Colonic mucosa (tissue), 4 donors: Measurements from ENCODE around the gene LIG1. TPM values are rescaled to one million over a fixed set of nuclear protein-coding genes. Genes with fewer than 3 reads are reported as not detected.
"Not testable (repeated sequence)": the region's sequence is repeated elsewhere in the genome, so short reads cannot be mapped to it uniquely, and the experiment has no call there.

Experiments
- DNase-seq: peaks from one replicate; pipeline ENCODE4 v3.0.0-alpha.2; 2020
- H3K27ac ChIP-seq: fragments of 200-600 bp; one replicate; pipeline ENCODE4 v1.8.0; 2021
- H3K27me3 ChIP-seq: fragments of 200-600 bp; one replicate; pipeline ENCODE4 v1.8.0; 2021
- H3K36me3 ChIP-seq: fragments of 200-600 bp; one replicate; pipeline ENCODE4 v1.8.0; 2021
- H3K4me1 ChIP-seq: fragments of 200-600 bp; one replicate; pipeline ENCODE4 v1.8.0; 2021; ENCODE audit warnings: mild to moderate bottlenecking
- H3K4me3 ChIP-seq: fragments of 200-600 bp; one replicate; pipeline ENCODE4 v1.8.0; 2021
- H3K9ac ChIP-seq, 2 donors: one replicate each; pipeline ENCODE4 v1.7.0; 2013; ENCODE audit warnings: control low read depth in 2 of 2, low read depth in 2 of 2, low read length in 2 of 2
- H3K9me3 ChIP-seq: fragments of 200-600 bp; one replicate; pipeline ENCODE4 v1.8.0; 2021
- intact Hi-C: fragments of 100-400 bp; cut with DNase I; formaldehyde crosslinking; loops from one replicate; pipeline ENCODE4 v1.14.1; 2022
- total RNA-seq, 2 donors: library from RNA; stranded (reverse); fragmentation: NEBNext Ultra II Directional in 1 of 2; extraction: Animal tissue kit (Norgen Biotek cat#: 25700) in 1 of 2; gene quantifications; one replicate each; pipeline ENCODE4 v1.2.1, GENCODE V29; 2021
- TF ChIP-seq, protein P1 (sequence below): fragments of 200-600 bp; IDR thresholded peaks from one replicate; pipeline ENCODE4 v1.8.0; 2022; ENCODE audit warnings: antibody characterized with exemption, mild to moderate bottlenecking
- donor health status: healthy.
- donor health status: DM: no; HTN: no; CAD: no.
- donor health status: DM: no; HTN: no; CAD: no.

LIG1 gene
- total RNA-seq, 2 donors from 2014 or later, result 26.4 to 75.6 TPM

GRCh38 chr19:48094129-48094854 lies 75.9 kb downstream of the LIG1 start:
- no peak overlapping the region for H3K27ac ChIP-seq
- H3K4me1 ChIP-seq, result no peaks in the 10 kb centered on the region
- H3K9me3 ChIP-seq, result no peaks in the 10 kb centered on the region
- no peaks in the 10 kb centered on the region for H3K36me3 ChIP-seq
- H3K27me3 ChIP-seq, result no peaks in the 10 kb centered on the region
- TF ChIP-seq, protein P1, sequence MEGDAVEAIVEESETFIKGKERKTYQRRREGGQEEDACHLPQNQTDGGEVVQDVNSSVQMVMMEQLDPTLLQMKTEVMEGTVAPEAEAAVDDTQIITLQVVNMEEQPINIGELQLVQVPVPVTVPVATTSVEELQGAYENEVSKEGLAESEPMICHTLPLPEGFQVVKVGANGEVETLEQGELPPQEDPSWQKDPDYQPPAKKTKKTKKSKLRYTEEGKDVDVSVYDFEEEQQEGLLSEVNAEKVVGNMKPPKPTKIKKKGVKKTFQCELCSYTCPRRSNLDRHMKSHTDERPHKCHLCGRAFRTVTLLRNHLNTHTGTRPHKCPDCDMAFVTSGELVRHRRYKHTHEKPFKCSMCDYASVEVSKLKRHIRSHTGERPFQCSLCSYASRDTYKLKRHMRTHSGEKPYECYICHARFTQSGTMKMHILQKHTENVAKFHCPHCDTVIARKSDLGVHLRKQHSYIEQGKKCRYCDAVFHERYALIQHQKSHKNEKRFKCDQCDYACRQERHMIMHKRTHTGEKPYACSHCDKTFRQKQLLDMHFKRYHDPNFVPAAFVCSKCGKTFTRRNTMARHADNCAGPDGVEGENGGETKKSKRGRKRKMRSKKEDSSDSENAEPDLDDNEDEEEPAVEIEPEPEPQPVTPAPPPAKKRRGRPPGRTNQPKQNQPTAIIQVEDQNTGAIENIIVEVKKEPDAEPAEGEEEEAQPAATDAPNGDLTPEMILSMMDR, result no peak
- no peak overlapping the region for H3K4me3 ChIP-seq
- no peak overlapping the region for H3K9ac ChIP-seq
- no peak for DNase-seq
- intact Hi-C loops, result no loop called here

- H3K9me3 ChIP-seq, H3K27me3 ChIP-seq, H3K36me3 ChIP-seq, H3K4me3 ChIP-seq, H3K9ac ChIP-seq, H3K4me1 ChIP-seq, H3K27ac ChIP-seq, intact Hi-C loops, DNase-seq: not testable (repeated sequence)
These were observed 78.9 kb downstream of the LIG1 start for GRCh38 chr19:48091111-48091718.

- intact Hi-C loops, result no loop called here
- DNase-seq, result peak; percentile 26
- TF ChIP-seq, protein P1, result no peak
These were observed 79.8 kb downstream of the LIG1 start for GRCh38 chr19:48090281-48090802.

GRCh38 chr19:48088991-48089390 lies 81.2 kb downstream of the LIG1 start:
- H3K9me3 ChIP-seq, H3K36me3 ChIP-seq, H3K27me3 ChIP-seq, H3K9ac ChIP-seq, DNase-seq, H3K4me1 ChIP-seq, H3K27ac ChIP-seq, H3K4me3 ChIP-seq, intact Hi-C loops: not testable (repeated sequence)

More at GRCh38 chr19:48090281-48090802, 79.8 kb downstream of the LIG1 start:
- Histone ChIP-seq H3K36me3 (no peaks in the 10 kb centered on the region), H3K9ac (no peak overlapping the region), H3K9me3 (no peaks in the 10 kb centered on the region), H3K27me3 (no peaks in the 10 kb centered on the region), H3K4me1 (no peaks in the 10 kb centered on the region), H3K27ac (no peak overlapping the region), H3K4me3 (no peak overlapping the region)

DNA sequence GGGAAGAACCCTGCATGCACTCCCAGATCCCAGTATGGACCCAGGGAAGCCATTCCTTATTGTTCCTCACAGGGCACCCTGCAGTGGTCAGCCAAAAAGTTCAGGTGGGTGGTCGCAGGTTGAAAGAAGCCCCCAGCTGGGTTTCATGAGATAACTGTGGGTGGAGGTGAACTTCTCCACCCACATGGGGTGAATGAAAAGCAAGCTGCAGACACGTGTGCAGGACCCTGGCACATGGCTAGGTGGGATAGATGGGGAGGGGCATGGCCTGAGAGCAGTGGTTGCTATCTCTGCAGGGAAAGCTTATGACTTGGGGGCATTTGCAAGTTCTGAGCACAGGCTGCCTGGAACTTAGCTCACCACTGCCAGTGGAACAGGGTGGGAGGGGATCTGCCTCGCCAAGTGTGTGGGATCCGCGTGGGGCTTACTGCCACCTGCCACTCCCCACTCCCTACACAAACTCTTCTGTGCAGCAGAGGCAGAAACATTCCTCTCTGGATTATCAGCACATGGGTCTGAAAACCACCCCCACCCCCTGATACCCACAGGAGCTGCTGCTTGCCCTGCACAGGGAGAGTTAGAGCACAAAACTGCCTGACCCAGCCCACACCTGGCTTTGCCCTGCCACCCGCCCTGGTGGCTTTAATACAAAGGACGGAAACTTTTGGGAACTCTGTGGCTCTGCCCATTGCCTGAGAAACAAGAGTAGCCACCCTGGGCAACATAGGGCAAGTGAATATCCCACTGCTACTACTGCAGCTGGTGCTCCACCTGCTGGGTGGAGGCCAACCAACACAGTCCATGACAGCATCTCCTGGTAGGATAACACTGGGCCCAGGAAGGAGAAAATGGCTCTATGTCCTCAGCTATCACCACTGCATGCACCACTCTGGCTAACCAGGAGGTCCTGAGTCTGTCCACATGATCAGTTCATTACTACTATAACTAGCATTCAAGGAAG lies 84.0 kb downstream of the LIG1 start:
- TF ChIP-seq, protein P1, result no peak
- Histone ChIP-seq H3K27me3 (no peaks in the 10 kb centered on the region), H3K27ac (no peak overlapping the region), H3K36me3 (no peaks in the 10 kb centered on the region), H3K4me3 (no peak overlapping the region), H3K9ac (no peak overlapping the region), H3K4me1 (no peaks in the 10 kb centered on the region), H3K9me3 (no peaks in the 10 kb centered on the region)
- intact Hi-C loops, result no loop called here
- DNase-seq, result no peak

- TF ChIP-seq, protein P1, result no peak
- no peaks in the 10 kb centered on the region for H3K9me3 ChIP-seq
- H3K36me3 ChIP-seq, result no peaks in the 10 kb centered on the region
- no peak overlapping the region for H3K27ac ChIP-seq
- H3K4me3 ChIP-seq, result no peak overlapping the region
- DNase-seq, result no peak
- H3K4me1 ChIP-seq, result no peaks in the 10 kb centered on the region
- H3K27me3 ChIP-seq, result no peaks in the 10 kb centered on the region
- H3K9ac ChIP-seq, result no peak overlapping the region
- intact Hi-C loops, result no loop called here
These were observed 85.1 kb downstream of the LIG1 start for GRCh38 chr19:48085076-48085475.
